Naive thymus-derived CD4-positive, alpha-beta T cell (primary cell): ENCODE results near the gene INO80. TPM values are rescaled to one million over a fixed set of nuclear protein-coding genes. Genes with fewer than 3 reads are reported as not detected.
A peak's percentile ranks its signal among the peaks of the same experiment; 100 is the strongest.

Source experiments
- ATAC-seq: fragments of 150-1000 bp; cut with Tn5 transposase; 2 replicates; pipeline ENCODE4 v1.10.0; 2021; ENCODE audit warnings: mild to moderate bottlenecking, moderate library complexity
- CTCF ChIA-PET: fragments of 350-600 bp; sonication (Branson Sonifier 250); formaldehyde crosslinking; loops from one replicate; lab custom pipeline; 2021; ENCODE audit warnings: antibody characterized with exemption; lab: Charles Lee
- POLR2A ChIA-PET: fragments of 350-600 bp; sonication (Branson Sonifier 250); formaldehyde crosslinking; loops from one replicate; lab custom pipeline; 2021; ENCODE audit warnings: antibody characterized with exemption, inconsistent platforms; lab: Charles Lee
- DNase-seq, 9 donors: peaks; one replicate each; pipeline versions ENCODE4 v3.0.0 to v3.0.0-alpha.2; 2020 to 2022; ENCODE audit warnings: mixed read lengths in 1 of 9
- H3K27ac ChIP-seq: one replicate; pipeline ENCODE4 v1.7.0; 2013; ENCODE audit warnings: mild to moderate bottlenecking, low read depth, low read length, moderate library complexity
- H3K27me3 ChIP-seq, 2 donors: one replicate each; pipeline ENCODE4 v1.7.0; 2013; ENCODE audit warnings: low read length in 2 of 2, mild to moderate bottlenecking in 2 of 2, moderate library complexity in 2 of 2; ENCODE audit not compliant: control insufficient read depth in 2 of 2, insufficient read depth in 2 of 2
- H3K36me3 ChIP-seq, 3 experiments: 1 replicate in 2 of 3; 2 replicates in 1 of 3; pipeline ENCODE4 v1.7.0; 2013; ENCODE audit warnings: low read length in 3 of 3, mild to moderate bottlenecking in 3 of 3, moderate library complexity in 1 of 3; ENCODE audit not compliant: insufficient read depth in 3 of 3, control insufficient read depth in 2 of 3
- H3K4me1 ChIP-seq, 2 donors: one replicate each; pipeline ENCODE4 v1.7.0; 2013; ENCODE audit warnings: low read length in 2 of 2, mild to moderate bottlenecking in 2 of 2, moderate library complexity in 1 of 2; ENCODE audit not compliant: control insufficient read depth in 2 of 2, insufficient read depth in 2 of 2
- H3K4me3 ChIP-seq: 2 replicates; pipeline ENCODE4 v1.7.0; 2013; ENCODE audit warnings: mild to moderate bottlenecking, low read length
- H3K9me3 ChIP-seq, 3 experiments: 1 replicate in 2 of 3; 2 replicates in 1 of 3; pipeline ENCODE4 v1.7.0; 2013; ENCODE audit warnings: low read length in 3 of 3; ENCODE audit not compliant: control insufficient read depth in 2 of 3
- H3K27ac Mint-ChIP-seq, 9 donors: one replicate each; pipeline ENCODE4 v1.8.0; 2020 to 2022; ENCODE audit warnings: mixed read lengths in 9 of 9, mild to moderate bottlenecking in 8 of 9, moderate library complexity in 5 of 9, inconsistent platforms in 2 of 9
- H3K27me3 Mint-ChIP-seq, 5 donors: one replicate each; pipeline ENCODE4 v1.8.0; 2021 to 2022; ENCODE audit warnings: mixed read lengths in 5 of 5, mild to moderate bottlenecking in 1 of 5
- H3K36me3 Mint-ChIP-seq, 5 donors: one replicate each; pipeline ENCODE4 v1.8.0; 2020 to 2022; ENCODE audit warnings: mixed read lengths in 5 of 5, mild to moderate bottlenecking in 3 of 5, inconsistent platforms in 1 of 5
- H3K4me1 Mint-ChIP-seq, 7 donors: one replicate each; pipeline ENCODE4 v1.8.0; 2020 to 2022; ENCODE audit warnings: mixed read lengths in 7 of 7, mild to moderate bottlenecking in 3 of 7, inconsistent platforms in 1 of 7
- H3K4me3 Mint-ChIP-seq, 10 donors: one replicate each; pipeline ENCODE4 v1.8.0; 2020 to 2022; ENCODE audit warnings: mild to moderate bottlenecking in 10 of 10, mixed read lengths in 10 of 10, moderate library complexity in 6 of 10, inconsistent platforms in 2 of 10
- H3K9me3 Mint-ChIP-seq, 11 donors: one replicate each; pipeline ENCODE4 v1.8.0; 2020 to 2022; ENCODE audit warnings: mixed read lengths in 11 of 11, mild to moderate bottlenecking in 4 of 11, inconsistent platforms in 1 of 11, moderate library complexity in 1 of 11
- intact Hi-C, 2 donors: fragments of 100-400 bp; cut with micrococcal nuclease; formaldehyde crosslinking; loops; one replicate each; pipeline ENCODE4 v1.15.1; 2023
- polyA plus RNA-seq, 2 donors: library from polyadenylated mRNA; unstranded; fragments of 300-500 nt; fragmentation: Illumina TruSeq; gene quantifications; one replicate each; pipeline ENCODE4 v1.2.3, GENCODE V29; 2021
- total RNA-seq, 6 experiments: library from RNA in 5 of 6; stranded (reverse) in 5 of 6; gene quantifications; 1 replicate in 5 of 6; 2 replicates in 1 of 6; pipeline ENCODE4 v1.2.3 and lab custom pipeline; 2021 to 2026

The INO80 gene
- total and polyA plus RNA-seq, 7 experiments from 2014 or later = 3.8 to 36.5 (median 30.7) TPM

- Histone ChIP-seq H3K4me1 (no peaks in the 10 kb centered on the region), H3K27me3 (no peaks in the 10 kb centered on the region), H3K4me3 (no peak overlapping the region), H3K36me3 (no peaks in the 10 kb centered on the region), H3K27ac (no peak overlapping the region), H3K9me3 (no peaks in the 10 kb centered on the region)
- ATAC-seq = no peak
- no peaks in the 10 kb centered on the region for H3K9me3 Mint-ChIP-seq
- no peak overlapping the region for H3K4me3 Mint-ChIP-seq
- peaks cover 0 to 41% (median 8%) of the 10 kb centered on the region in 5 donors for H3K27me3 Mint-ChIP-seq
- H3K4me1 Mint-ChIP-seq = peaks cover 0 to 14% (median 0%) of the 10 kb centered on the region in 7 donors
- H3K27ac Mint-ChIP-seq = no peak overlapping the region
- ChIA-PET POLR2A (no interaction called here), CTCF (no interaction called here)
- DNase-seq = no peak
- intact Hi-C loops = no loop called here
- peaks cover 0 to 3% (median 0%) of the 10 kb centered on the region in 5 donors for H3K36me3 Mint-ChIP-seq
These were observed 8.0 kb upstream of the INO80 start for GRCh38 chr15:41124058-41124457.

- Mint-ChIP-seq H3K27me3 (peaks cover 0 to 35% (median 8%) of the 10 kb centered on the region in 5 donors), H3K9me3 (no peaks in the 10 kb centered on the region), H3K4me1 (peaks cover 0 to 14% (median 0%) of the 10 kb centered on the region in 7 donors), H3K4me3 (no peak overlapping the region), H3K27ac (no peak overlapping the region), H3K36me3 (no peaks in the 10 kb centered on the region)
- intact Hi-C loops = no loop called here
- Histone ChIP-seq H3K4me1 (no peaks in the 10 kb centered on the region), H3K9me3 (no peaks in the 10 kb centered on the region), H3K27ac (no peak overlapping the region), H3K4me3 (no peak overlapping the region), H3K36me3 (no peaks in the 10 kb centered on the region), H3K27me3 (no peaks in the 10 kb centered on the region)
- POLR2A ChIA-PET = no interaction called here
- CTCF ChIA-PET = no interaction called here
- DNase-seq (no peak), ATAC-seq (no peak)
These were observed 6.8 kb upstream of the INO80 start for GRCh38 chr15:41122849-41123248.

GRCh38 chr15:41121951-41122350 lies 5.9 kb upstream of the INO80 start:
- H3K27ac Mint-ChIP-seq = no peak overlapping the region
- CTCF ChIA-PET = no interaction called here
- POLR2A ChIA-PET = no interaction called here

GRCh38 chr15:41116962-41117252 lies 827 bp upstream of the INO80 start:
- Histone ChIP-seq H3K27ac (peak overlapping the region; percentile 80), H3K4me3 (peak overlapping the region; percentile 85), H3K27me3 (no peaks in the 10 kb centered on the region), H3K36me3 (peaks cover 0 to 3% (median 0%) of the 10 kb centered on the region in 3 experiments), H3K9me3 (no peaks in the 10 kb centered on the region), H3K4me1 (peaks cover 14 to 16% of the 10 kb centered on the region in 2 donors)
- CTCF ChIA-PET = interaction anchor here (1.0 kb wide), 2 partner anchors 36 to 114 kb away, joined by 3 to 5 read pairs; partner anchors contain the start of gene CHP1
- Mint-ChIP-seq H3K4me1 (peaks cover 5 to 37% (median 30%) of the 10 kb centered on the region in 7 donors), H3K36me3 (peaks cover 0 to 6% (median 0%) of the 10 kb centered on the region in 5 donors), H3K4me3 (peak overlapping the region; percentile 90 to 99 (median 96)), H3K27me3 (peaks cover 0 to 4% (median 0%) of the 10 kb centered on the region in 5 donors), H3K27ac (peak overlapping the region; percentile 98 to 100 (median 99)), H3K9me3 (no peaks in the 10 kb centered on the region)
- ATAC-seq (no peak), DNase-seq (no peak)
- intact Hi-C loops = loop anchor here (1.0 to 10.0 kb wide), 21 partner anchors 33 to 1988 kb away; partner anchors contain the start of genes CHP1 (in 2 of the 2), GANC (in 2 of the 2), RPUSD2 (in 2 of the 2) and TMEM87A (in 2 of the 2)
- POLR2A ChIA-PET = interaction anchor here (0.6 to 1.6 kb wide), 7 partner anchors 11 to 1157 kb away, joined by 3 to 10 read pairs (median 5); partner anchors contain the start of genes CHP1, EXD1, GANC and TMEM87A

More at GRCh38 chr15:41121951-41122350, 5.9 kb upstream of the INO80 start:
- H3K36me3 ChIP-seq = no peaks in the 10 kb centered on the region
- no peak overlapping the region for H3K4me3 ChIP-seq
- no peaks in the 10 kb centered on the region for H3K27me3 ChIP-seq
- peaks cover 2 to 3% of the 10 kb centered on the region in 2 donors for H3K4me1 ChIP-seq
- H3K9me3 ChIP-seq = no peaks in the 10 kb centered on the region
- Mint-ChIP-seq H3K36me3 (no peaks in the 10 kb centered on the region), H3K4me3 (no peak overlapping the region), H3K4me1 (peaks cover 0 to 16% (median 0%) of the 10 kb centered on the region in 7 donors), H3K9me3 (no peaks in the 10 kb centered on the region), H3K27me3 (peaks cover 0 to 29% (median 8%) of the 10 kb centered on the region in 5 donors)
- DNase-seq (no peak), ATAC-seq (no peak)
- no peak overlapping the region for H3K27ac ChIP-seq
- intact Hi-C loops = no loop called here

GRCh38 chr15:41115652-41116115 lies 396 bp downstream of the INO80 start:
- DNase-seq = peak; percentile 43 to 77 (median 65)
- H3K27me3 ChIP-seq = no peaks in the 10 kb centered on the region
- ATAC-seq = peak; percentile 66
- H3K4me1 ChIP-seq = peaks cover 14 to 16% of the 10 kb centered on the region in 2 donors
- peaks cover 0 to 6% (median 0%) of the 10 kb centered on the region in 5 donors for H3K36me3 Mint-ChIP-seq
- H3K27me3 Mint-ChIP-seq = peaks cover 0 to 4% (median 0%) of the 10 kb centered on the region in 5 donors
- H3K9me3 ChIP-seq = no peaks in the 10 kb centered on the region
- peak overlapping the region; percentile 89 to 99 (median 95) for H3K4me3 Mint-ChIP-seq
- POLR2A ChIA-PET = interaction anchor here (0.6 to 1.6 kb wide), 10 partner anchors 8 to 1158 kb away, joined by 3 to 10 read pairs (median 4); partner anchors contain the start of genes CHP1, EXD1, GANC and TMEM87A
- H3K27ac ChIP-seq = peak overlapping the region; percentile 80
- intact Hi-C loops = loop anchor here (1.0 to 10.0 kb wide), 22 partner anchors 35 to 1989 kb away; partner anchors contain the start of genes CHAC1 (in 2 of the 2), CHP1 (in 2 of the 2), DNAJC17 (in 2 of the 2) and GANC (in 2 of the 2)
- H3K36me3 ChIP-seq = peaks cover 0 to 3% (median 0%) of the 10 kb centered on the region in 3 experiments
- peak overlapping the region; percentile 85 for H3K4me3 ChIP-seq
- peaks cover 5 to 40% (median 30%) of the 10 kb centered on the region in 7 donors for H3K4me1 Mint-ChIP-seq
- no peaks in the 10 kb centered on the region for H3K9me3 Mint-ChIP-seq
- H3K27ac Mint-ChIP-seq = peak overlapping the region; percentile 98 to 100 (median 99)
- CTCF ChIA-PET = interaction anchor here (1.0 kb wide), 2 partner anchors 37 to 116 kb away, joined by 3 to 5 read pairs; partner anchors contain the start of gene CHP1

GRCh38 chr15:41115161-41115651 lies 874 bp downstream of the INO80 start:
- peak overlapping the region; percentile 93 to 100 (median 98) for H3K27ac Mint-ChIP-seq
- H3K9me3 Mint-ChIP-seq = no peaks in the 10 kb centered on the region
- peaks cover 0 to 3% (median 0%) of the 10 kb centered on the region in 3 experiments for H3K36me3 ChIP-seq
- H3K4me1 Mint-ChIP-seq = peaks cover 5 to 40% (median 30%) of the 10 kb centered on the region in 7 donors
- CTCF ChIA-PET = no interaction called here
- no peaks in the 10 kb centered on the region for H3K27me3 ChIP-seq
- peaks cover 0 to under 1% (median 0%) of the 10 kb centered on the region in 5 donors for H3K27me3 Mint-ChIP-seq
- H3K9me3 ChIP-seq = no peaks in the 10 kb centered on the region
- no peak for ATAC-seq
- DNase-seq = peak in 1 of 9 donors; percentile 75
- H3K4me3 ChIP-seq = peak overlapping the region; percentile 85
- H3K4me1 ChIP-seq = peaks cover 14 to 16% of the 10 kb centered on the region in 2 donors
- peak overlapping the region; percentile 89 to 99 (median 94) for H3K4me3 Mint-ChIP-seq
- H3K27ac ChIP-seq = peak overlapping the region; percentile 80
- peaks cover 0 to 6% (median 0%) of the 10 kb centered on the region in 5 donors for H3K36me3 Mint-ChIP-seq
- intact Hi-C loops = loop anchor here (1.0 to 10.0 kb wide), 12 partner anchors 70 to 1990 kb away; partner anchors contain the start of genes CCDC32 (in 1 of the 2), CHAC1 (in 1 of the 2), DNAJC17 (in 1 of the 2) and EHD4 (in 1 of the 2)
- POLR2A ChIA-PET = interaction anchor here (0.6 to 1.6 kb wide), 7 partner anchors 8 to 1158 kb away, joined by 3 to 10 read pairs (median 3); partner anchors contain the start of genes GANC, TMEM87A and VPS18
